SU-DHL-6 (cell line): ENCODE measurements around the gene NUMB.

Source experiments
- CTCF ChIP-seq: fragments of 200-600 bp; sonication (generic); IDR thresholded peaks from one replicate; pipeline ENCODE4 v1.5.1; 2017; ENCODE audit warnings: antibody characterized with exemption, mild to moderate bottlenecking, low read length, moderate library complexity; ENCODE audit not compliant: insufficient read depth, poor library complexity, severe bottlenecking
- EZH2phosphoT487 ChIP-seq: fragments of 200-600 bp; sonication (generic), shearing (Covaris generic); conservative IDR thresholded peaks from 2 replicates; pipeline ENCODE4 v1.6.1; 2018; ENCODE audit warnings: mild to moderate bottlenecking, antibody characterized with exemption, low read length, moderate library complexity, mixed read lengths

GRCh38 chr14:73478684-73479083, 20.3 kb upstream of the NUMB start:
- TF ChIP-seq CTCF (no peak), EZH2phosphoT487 (no peak)
